Upper lobe of left lung (tissue), 6 donors: ENCODE measurements around the gene EIF1AD. TPM values are rescaled to one million over a fixed set of nuclear protein-coding genes. Genes with fewer than 3 reads are reported as not detected.

ENCODE experiments used
- ATAC-seq, 2 donors: fragments of 200-7000 bp; cut with Tn5 transposase; one replicate each; pipeline ENCODE4 v1.9.1; 2022; ENCODE audit warnings: mild to moderate bottlenecking in 2 of 2, moderate library complexity in 2 of 2; ENCODE audit not compliant: low FRiP score in 2 of 2
- DNase-seq, 2 donors: peaks; one replicate each; pipeline ENCODE4 v3.0.0-alpha.2; 2019 to 2020
- H3K27ac ChIP-seq, 4 donors: fragments of 200-600 bp; sonication (generic); one replicate each; pipeline ENCODE4 v1.5.1; 2016 to 2019
- H3K27me3 ChIP-seq, 4 donors: fragments of 200-600 bp; sonication (generic); one replicate each; pipeline ENCODE4 v1.5.1; 2017 to 2019
- H3K36me3 ChIP-seq, 4 donors: fragments of 200-600 bp; sonication (generic); one replicate each; pipeline ENCODE4 v1.5.1; 2016 to 2019
- H3K4me1 ChIP-seq, 4 donors: fragments of 200-600 bp; sonication (generic); one replicate each; pipeline ENCODE4 v1.5.1; 2018 to 2019
- H3K4me3 ChIP-seq, 4 donors: fragments of 200-600 bp; sonication (generic); one replicate each; pipeline ENCODE4 v1.5.1; 2017 to 2019; ENCODE audit warnings: mild to moderate bottlenecking in 2 of 4, moderate library complexity in 1 of 4
- H3K9me3 ChIP-seq, 4 donors: fragments of 200-600 bp; sonication (generic); one replicate each; pipeline ENCODE4 v1.5.1; 2018 to 2019
- CTCF ChIP-seq, 6 experiments: fragments of 450-650 bp in 4 of 6; fragments of 200-600 bp in 2 of 6; sonication (generic) in 2 of 6; IDR thresholded peaks; one replicate each; pipeline ENCODE4 v1.5.1; 2016 to 2019; ENCODE audit warnings: antibody characterized with exemption in 6 of 6
- EP300 ChIP-seq, 4 donors: sonication (generic); formaldehyde crosslinking; IDR thresholded peaks; one replicate each; pipeline ENCODE4 v1.5.1; 2017; ENCODE audit warnings: antibody characterized with exemption in 4 of 4, control low read depth in 2 of 4
- POLR2A ChIP-seq, 4 donors: fragments of 450-650 bp; IDR thresholded peaks; one replicate each; pipeline ENCODE4 v1.5.1; 2016 to 2017; ENCODE audit warnings: antibody characterized with exemption in 4 of 4, mild to moderate bottlenecking in 2 of 4
- POLR2AphosphoS5 ChIP-seq, 2 donors: sonication (generic); formaldehyde crosslinking; IDR thresholded peaks; one replicate each; pipeline ENCODE4 v1.5.1; 2017; ENCODE audit warnings: antibody characterized with exemption in 2 of 2
- WGBS, 2 donors: methylation state at CpG; one replicate each; pipeline ENCODE4 v1.1.5; 2017 to 2018; 5-methylcytosine and 5-hydroxymethylcytosine counted together
- total RNA-seq, 6 donors: library from RNA; depleted of rRNA in 4 of 6; stranded (reverse); fragments of >200 nt in 4 of 6; gene quantifications; one replicate each; pipeline versions ENCODE4 v1.1.0 to v1.2.1, GENCODE V29; 2016 to 2021
- donor health status: DM: no; HTN: no; CAD: no; lungs with moderate emphysema.
- donor health status: DM: no; HTN: yes; CAD: no; lungs with severe emphysema.

Gene EIF1AD
- total RNA-seq, 6 donors from 2014 or later, result 22.8 to 37.4 (median 30.1) TPM

GRCh38 chr11:65965986-65966762, 35.8 kb downstream of the EIF1AD start:
- no peak for TF ChIP-seq POLR2A (IDR thresholded peaks at IDR 0.05)
- TF ChIP-seq POLR2AphosphoS5 (IDR thresholded peaks at IDR 0.05), result no peak
- TF ChIP-seq EP300 (IDR thresholded peaks at IDR 0.05), result no peak
- TF ChIP-seq CTCF (IDR thresholded peaks at IDR 0.05), result no peak
- ATAC-seq (no peak), DNase-seq (peak in 1 of 2 donors; percentile 66)
- Histone ChIP-seq H3K27ac (no peak overlapping the region), H3K4me3 (no peak overlapping the region), H3K4me1 (peaks cover 19 to 53% (median 37%) of the 10 kb centered on the region in 4 donors), H3K9me3 (no peaks in the 10 kb centered on the region), H3K36me3 (peaks cover 35 to 69% (median 54%) of the 10 kb centered on the region in 4 donors), H3K27me3 (no peaks in the 10 kb centered on the region)
- whole genome bisulfite sequencing, 2 donors, result 93 to 95% methylated on average over 21 to 36 of the region's 36 CpGs

- ATAC-seq (no peak), DNase-seq (no peak)
- 80 to 85% methylated on average over 5 to 10 of the region's 10 CpGs for WGBS, 2 donors
- Histone ChIP-seq H3K27ac (no peak overlapping the region), H3K4me3 (no peak overlapping the region), H3K9me3 (no peaks in the 10 kb centered on the region), H3K4me1 (peaks cover 20 to 57% (median 39%) of the 10 kb centered on the region in 4 donors), H3K36me3 (peaks cover 35 to 63% (median 49%) of the 10 kb centered on the region in 4 donors), H3K27me3 (no peaks in the 10 kb centered on the region)
- no peak for TF ChIP-seq EP300 (IDR thresholded peaks at IDR 0.05)
- no peak for TF ChIP-seq CTCF (IDR thresholded peaks at IDR 0.05)
These were observed 37.1 kb downstream of the EIF1AD start for GRCh38 chr11:65964906-65965305.

GRCh38 chr11:65962141-65962564, 39.8 kb downstream of the EIF1AD start:
- H3K4me3 ChIP-seq, result peak overlapping the region; percentile 57 to 95 (median 85)
- H3K4me1 ChIP-seq, result peaks cover 20 to 37% (median 24%) of the 10 kb centered on the region in 4 donors
- no peak for DNase-seq
- peaks cover 27 to 36% (median 32%) of the 10 kb centered on the region in 4 donors for H3K36me3 ChIP-seq
- H3K27me3 ChIP-seq, result no peaks in the 10 kb centered on the region
- 5 to 6% methylated on average over 8 to 13 of the region's 13 CpGs for WGBS, 2 donors
- peak overlapping the region; percentile 89 to 95 (median 92) for H3K27ac ChIP-seq
- TF ChIP-seq EP300 (IDR thresholded peaks at IDR 0.05), result no peak
- no peak for TF ChIP-seq POLR2AphosphoS5 (IDR thresholded peaks at IDR 0.05)
- no peak for TF ChIP-seq POLR2A (IDR thresholded peaks at IDR 0.05)
- no peak for TF ChIP-seq CTCF (IDR thresholded peaks at IDR 0.05)
- no peaks in the 10 kb centered on the region for H3K9me3 ChIP-seq
- no peak for ATAC-seq

GRCh38 chr11:65961267-65962140, 40.5 kb downstream of the EIF1AD start, which contains the start of gene SART1:
SART1 (plus strand) TSS chr11:65961734; CDS start chr11:65961781, 47 bp downstream.
- H3K4me1 ChIP-seq, result peaks cover 20 to 37% (median 24%) of the 10 kb centered on the region in 4 donors
- ATAC-seq (peak; percentile 96 to 98), DNase-seq (peak; percentile 93 to 99)
- H3K4me3 ChIP-seq, result peak within 1 kb of the TSS; percentile 57 to 95 (median 85)
- WGBS, 2 donors, result 0 to 1% methylated on average over 30 to 74 of the region's 97 CpGs
- H3K9me3 ChIP-seq, result no peaks in the 10 kb centered on the region
- peak within 1 kb of the TSS; percentile 89 to 95 (median 92) for H3K27ac ChIP-seq
- H3K27me3 ChIP-seq, result no peaks in the 10 kb centered on the region
- TF ChIP-seq POLR2A (IDR thresholded peaks at IDR 0.05) (peak in 3 of 4 donors; percentile 65 to 85 (median 68)), POLR2AphosphoS5 (IDR thresholded peaks at IDR 0.05) (peak; percentile 82 to 95), EP300 (IDR thresholded peaks at IDR 0.05) (peak in 1 of 4 donors; percentile 2), CTCF (IDR thresholded peaks at IDR 0.05) (peak in 2 of 6 experiments; percentile 10 to 48)
- H3K36me3 ChIP-seq, result peaks cover 20 to 29% (median 25%) of the 10 kb centered on the region in 4 donors
